ENCODE results near the gene DYNLRB1. TPM values are rescaled to one million over a fixed set of nuclear protein-coding genes. Genes with fewer than 3 reads are reported as not detected.
A peak's percentile ranks its signal among the peaks of the same experiment; 100 is the strongest.

The DYNLRB1 gene
- total RNA-seq, 1 experiment from 2014 or later, result 223 TPM

- DNase-seq (ENCODE audit: low read depth, low spot score), result no peak
- in situ Hi-C loops (cut with HindIII; ENCODE audit: low pct_unique_long_range_greater_than_20kb, low sequenced_read_pairs), result no loop called here
Measured at GRCh38 chr20:34542439-34542838, 26.2 kb downstream of the DYNLRB1 start.

DNA sequence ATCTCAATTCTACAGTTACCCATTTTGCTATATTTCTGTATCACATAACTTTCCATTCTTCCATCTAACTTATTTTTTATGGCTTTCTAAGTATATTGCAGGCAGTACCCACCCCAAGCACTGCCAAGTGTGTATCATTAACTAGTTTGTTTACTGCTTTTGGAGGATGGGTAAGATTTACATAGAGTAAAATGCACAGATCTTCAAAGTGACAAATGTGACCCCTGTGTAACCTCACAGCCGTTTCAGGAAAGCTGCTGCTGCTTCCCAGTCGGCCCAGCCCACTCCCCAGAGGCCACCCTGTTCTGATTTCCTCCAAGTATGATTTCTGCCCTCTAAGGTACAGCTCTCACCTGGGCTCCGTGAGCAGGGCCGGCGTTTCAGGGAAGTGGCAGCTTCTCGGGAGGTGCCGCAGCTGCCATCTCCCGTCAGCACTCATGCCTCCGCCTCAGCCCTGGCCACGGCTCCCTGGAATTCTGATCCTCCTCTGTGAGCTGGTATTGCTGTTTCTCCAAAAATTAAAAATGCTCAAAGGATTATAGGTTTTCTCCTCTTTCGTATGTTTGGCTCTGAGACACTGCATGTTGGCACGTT, 27.3 kb downstream of the DYNLRB1 start:
- in situ Hi-C loops (cut with HindIII; ENCODE audit: low pct_unique_long_range_greater_than_20kb, low sequenced_read_pairs), result no loop called here
- DNase-seq (ENCODE audit: low read depth, low spot score), result no peak

DNA sequence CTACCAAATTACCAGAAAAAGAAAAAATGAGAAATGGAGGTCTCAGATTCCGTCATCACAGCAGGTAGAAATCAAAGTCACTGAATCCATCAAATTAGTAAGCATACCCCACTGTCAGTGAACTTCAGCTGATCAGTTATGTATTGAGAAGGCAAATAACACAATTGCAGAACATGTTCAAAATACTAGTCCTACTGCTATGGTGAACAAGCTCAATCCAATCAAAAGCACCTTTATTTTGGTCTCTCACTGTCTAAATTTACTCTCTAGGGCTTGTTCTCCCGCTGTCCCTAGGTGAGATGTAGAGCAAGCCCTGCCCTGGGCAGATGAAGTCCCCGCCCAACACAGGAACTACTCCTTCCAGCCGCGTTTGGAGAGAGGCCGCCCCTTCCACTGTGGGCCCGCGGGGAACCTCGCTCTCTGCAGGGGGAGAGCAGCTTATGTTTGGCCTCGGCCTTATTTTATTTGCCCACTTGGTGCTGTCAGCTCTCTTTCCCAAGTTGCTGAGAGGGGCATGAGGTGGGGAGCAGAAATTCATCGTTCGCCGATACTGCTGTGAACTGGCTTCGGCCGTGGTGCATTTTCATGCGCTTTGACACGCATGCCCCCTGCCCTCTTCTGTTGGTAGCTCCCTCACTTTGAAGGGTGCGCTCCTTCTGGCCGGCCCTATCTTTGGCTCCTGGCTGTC, 28.0 kb downstream of the DYNLRB1 start:
- no peak for DNase-seq (ENCODE audit: low read depth, low spot score)
- in situ Hi-C loops (cut with HindIII; ENCODE audit: low pct_unique_long_range_greater_than_20kb, low sequenced_read_pairs), result no loop called here

DNA sequence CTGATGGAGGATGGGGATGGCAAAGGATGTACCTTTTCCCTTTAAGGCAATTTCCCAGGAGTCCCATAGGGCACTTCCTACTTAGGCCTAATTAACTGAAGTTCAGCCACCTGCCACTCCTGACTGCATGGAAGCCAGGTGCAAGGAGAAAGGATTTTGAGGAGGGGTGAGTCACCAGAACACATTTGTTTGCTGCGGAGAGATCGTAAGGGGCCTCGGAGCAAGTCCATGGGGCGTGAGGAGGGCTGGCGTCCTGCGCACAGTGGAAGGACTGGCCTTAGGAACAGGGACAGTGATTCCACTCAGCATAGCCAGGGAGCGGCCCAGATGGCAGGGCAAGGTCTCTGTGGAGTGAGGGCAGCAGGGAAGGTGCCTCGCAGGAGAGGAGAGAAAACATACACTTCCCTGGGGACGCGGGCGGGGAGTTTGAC, 30.5 kb downstream of the DYNLRB1 start:
- in situ Hi-C loops (cut with HindIII; ENCODE audit: low pct_unique_long_range_greater_than_20kb, low sequenced_read_pairs), result no loop called here
- DNase-seq (ENCODE audit: low read depth, low spot score), result no peak

GRCh38 chr20:34547844-34548613, 31.8 kb downstream of the DYNLRB1 start:
- in situ Hi-C loops (cut with HindIII; ENCODE audit: low pct_unique_long_range_greater_than_20kb, low sequenced_read_pairs), result no loop called here

GRCh38 chr20:34549291-34549928, 33.2 kb downstream of the DYNLRB1 start:
- peak; percentile 42 for DNase-seq (ENCODE audit: low read depth, low spot score)
- in situ Hi-C loops (cut with HindIII; ENCODE audit: low pct_unique_long_range_greater_than_20kb, low sequenced_read_pairs), result no loop called here

More at GRCh38 chr20:34547844-34548613, 31.8 kb downstream of the DYNLRB1 start:
- DNase-seq (ENCODE audit: low read depth, low spot score), result no peak

DNA sequence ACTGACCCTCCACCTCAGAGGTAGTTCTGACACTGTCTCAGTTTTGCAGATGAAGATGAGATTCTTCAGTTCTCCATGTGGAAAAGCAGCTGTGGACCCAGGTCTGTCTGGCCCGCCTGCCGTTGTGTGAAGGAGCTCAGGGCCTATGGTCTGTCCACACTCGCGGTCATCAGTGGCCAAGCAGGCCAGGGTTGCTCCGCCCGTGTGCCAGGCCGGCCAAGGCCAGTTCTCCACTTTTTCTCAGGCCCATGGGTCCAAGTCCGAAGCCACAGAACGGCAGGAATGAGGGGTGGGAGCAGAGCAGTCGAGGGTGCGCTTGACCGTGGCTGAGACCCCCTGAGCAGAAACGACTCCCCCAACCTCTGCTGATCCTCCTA, 33.7 kb downstream of the DYNLRB1 start:
- DNase-seq (ENCODE audit: low read depth, low spot score), result no peak
- in situ Hi-C loops (cut with HindIII; ENCODE audit: low pct_unique_long_range_greater_than_20kb, low sequenced_read_pairs), result no loop called here

- in situ Hi-C loops (cut with HindIII; ENCODE audit: low pct_unique_long_range_greater_than_20kb, low sequenced_read_pairs), result no loop called here
- no peak for DNase-seq (ENCODE audit: low read depth, low spot score)
Measured at GRCh38 chr20:34552569-34552968, 36.3 kb downstream of the DYNLRB1 start.

GRCh38 chr20:34553366-34553867, 37.2 kb downstream of the DYNLRB1 start:
- no peak for DNase-seq (ENCODE audit: low read depth, low spot score)
- in situ Hi-C loops (cut with HindIII; ENCODE audit: low pct_unique_long_range_greater_than_20kb, low sequenced_read_pairs), result no loop called here

DNA sequence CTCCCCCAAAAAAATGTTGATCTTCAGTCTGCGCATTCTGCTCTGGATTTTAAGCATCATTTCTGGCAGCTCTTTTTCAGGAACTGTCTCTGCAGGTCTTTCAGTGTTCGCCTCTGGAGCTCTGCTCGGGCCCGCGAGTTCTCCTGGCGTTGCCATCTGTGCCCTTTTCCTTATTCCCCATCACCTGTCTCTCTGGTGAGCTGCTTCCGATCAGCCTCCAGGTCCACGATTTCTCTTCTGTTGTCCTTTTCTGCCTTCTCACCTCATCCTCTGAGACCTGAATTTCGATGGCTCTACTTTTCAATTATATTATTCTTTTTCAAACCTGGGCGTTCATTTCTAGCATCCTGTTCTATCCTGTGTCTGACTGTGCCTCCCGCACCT, 41.7 kb downstream of the DYNLRB1 start:
- in situ Hi-C loops (cut with HindIII; ENCODE audit: low pct_unique_long_range_greater_than_20kb, low sequenced_read_pairs), result no loop called here
- no peak for DNase-seq (ENCODE audit: low read depth, low spot score)

DNA sequence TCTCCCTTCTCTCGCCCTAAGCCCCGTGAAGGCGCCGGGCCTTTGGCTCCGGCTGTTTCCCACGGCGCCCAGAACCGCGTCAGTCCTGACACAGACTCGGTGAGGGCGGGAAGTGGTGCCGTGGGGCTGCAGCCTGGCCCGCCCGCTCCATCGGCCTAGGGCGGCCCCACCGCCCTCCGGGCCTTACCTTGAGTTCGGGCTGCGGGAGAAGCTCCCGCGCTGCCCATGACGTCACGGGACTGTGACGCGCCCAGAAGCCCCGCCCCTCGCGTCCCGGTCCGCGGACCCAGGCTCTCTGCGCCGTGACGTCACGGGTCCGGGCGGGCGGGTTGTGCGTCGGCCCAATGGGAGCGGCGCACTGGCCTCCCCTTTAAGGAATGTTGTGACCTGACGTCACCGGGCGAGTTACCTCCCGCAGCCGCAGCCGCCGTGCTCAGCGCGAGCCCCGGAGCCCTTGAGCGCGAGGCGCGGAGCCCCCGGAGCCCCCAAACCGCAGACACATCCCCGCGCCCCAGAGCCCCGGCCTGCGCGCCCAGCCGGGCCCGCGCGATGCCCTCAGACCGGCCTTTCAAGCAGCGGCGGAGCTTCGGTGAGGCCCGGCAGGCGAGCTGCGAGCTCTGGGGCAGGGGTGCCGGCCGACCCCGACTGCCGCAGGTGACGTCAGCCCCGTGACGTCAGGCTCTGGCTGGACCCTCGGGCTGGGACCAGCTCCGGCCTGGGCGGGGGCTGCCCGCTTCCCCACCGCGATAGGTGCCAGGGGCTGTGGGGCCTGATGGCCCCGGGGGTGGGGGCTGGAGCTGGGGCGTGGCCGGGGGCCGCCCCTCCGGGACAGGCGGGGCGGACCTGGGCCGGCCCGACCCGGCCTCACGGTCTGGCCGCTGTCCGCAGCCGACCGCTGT, 42.3 kb downstream of the DYNLRB1 start, which contains the start of gene MAP1LC3A:
MAP1LC3A (plus strand) TSS at position 399 of the 899 bp plus-strand sequence; CDS start at position 550, 151 bp downstream.
- no peak for DNase-seq (ENCODE audit: low read depth, low spot score)

DNA sequence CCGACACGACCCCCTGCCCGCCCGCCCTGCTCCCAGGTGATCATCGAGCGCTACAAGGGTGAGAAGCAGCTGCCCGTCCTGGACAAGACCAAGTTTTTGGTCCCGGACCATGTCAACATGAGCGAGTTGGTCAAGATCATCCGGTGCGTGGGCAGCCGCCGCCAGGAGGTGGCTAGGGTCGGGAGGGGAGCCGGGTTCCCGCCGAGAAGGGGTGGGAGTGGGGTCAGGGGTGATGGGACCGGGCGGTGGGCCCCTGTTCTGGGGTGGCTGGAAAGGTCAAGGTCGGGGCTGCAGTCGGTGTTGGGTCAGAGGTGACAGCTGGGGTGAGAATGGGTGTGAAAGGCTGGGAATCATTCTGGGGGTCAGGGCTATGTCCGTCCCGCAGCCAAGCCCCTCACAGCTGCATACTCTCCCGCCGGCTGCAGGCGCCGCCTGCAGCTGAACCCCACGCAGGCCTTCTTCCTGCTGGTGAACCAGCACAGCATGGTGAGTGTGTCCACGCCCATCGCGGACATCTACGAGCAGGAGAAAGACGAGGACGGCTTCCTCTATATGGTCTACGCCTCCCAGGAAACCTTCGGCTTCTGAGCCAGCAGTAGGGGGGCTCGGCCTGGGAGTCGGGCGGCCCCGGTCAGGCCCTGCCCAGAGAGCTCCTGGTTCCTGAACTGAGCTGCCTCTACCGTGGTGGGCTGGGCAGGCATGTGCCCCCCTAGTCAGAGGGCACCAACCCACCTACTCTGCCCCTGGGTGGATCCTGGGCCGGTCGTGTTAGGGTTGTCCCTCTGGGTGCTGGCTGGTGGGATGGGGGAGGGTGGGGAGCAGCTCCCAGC, 43.3 kb downstream of the DYNLRB1 start:
- in situ Hi-C loops (cut with HindIII; ENCODE audit: low pct_unique_long_range_greater_than_20kb, low sequenced_read_pairs), result no loop called here

More for the DNA sequence above, 42.3 kb downstream of the DYNLRB1 start, which contains the start of gene MAP1LC3A:
- in situ Hi-C loops (cut with HindIII; ENCODE audit: low pct_unique_long_range_greater_than_20kb, low sequenced_read_pairs), result no loop called here

DNA sequence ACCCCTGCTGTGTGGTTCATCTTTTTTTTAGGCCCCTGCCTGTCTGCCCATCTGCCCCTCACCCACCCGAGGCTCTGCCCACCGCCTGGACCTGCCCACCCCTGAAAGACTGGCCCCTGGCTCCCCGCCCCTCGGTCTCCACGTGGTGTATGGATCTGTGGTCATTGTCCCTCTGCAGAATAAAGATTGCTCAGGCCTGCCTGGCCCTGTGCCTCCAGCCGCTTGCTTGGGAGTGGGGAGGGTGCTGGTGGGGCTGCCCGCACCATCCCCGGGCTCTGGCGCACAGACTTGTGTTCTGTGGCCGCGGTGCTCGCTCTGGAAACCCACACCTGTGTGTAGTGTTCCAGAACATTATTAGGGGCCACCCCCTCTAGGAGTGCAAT, 43.9 kb downstream of the DYNLRB1 start:
- in situ Hi-C loops (cut with HindIII; ENCODE audit: low pct_unique_long_range_greater_than_20kb, low sequenced_read_pairs), result no loop called here
- no peak for DNase-seq (ENCODE audit: low read depth, low spot score)

More for the DNA sequence above, 43.3 kb downstream of the DYNLRB1 start:
- no peak for DNase-seq (ENCODE audit: low read depth, low spot score)

- in situ Hi-C loops (cut with HindIII; ENCODE audit: low pct_unique_long_range_greater_than_20kb, low sequenced_read_pairs), result no loop called here
- DNase-seq (ENCODE audit: low read depth, low spot score), result no peak
Measured at GRCh38 chr20:34560614-34561013, 44.4 kb downstream of the DYNLRB1 start.

- in situ Hi-C loops (cut with HindIII; ENCODE audit: low pct_unique_long_range_greater_than_20kb, low sequenced_read_pairs), result no loop called here
Measured at GRCh38 chr20:34561661-34562060, 45.4 kb downstream of the DYNLRB1 start.

DNA sequence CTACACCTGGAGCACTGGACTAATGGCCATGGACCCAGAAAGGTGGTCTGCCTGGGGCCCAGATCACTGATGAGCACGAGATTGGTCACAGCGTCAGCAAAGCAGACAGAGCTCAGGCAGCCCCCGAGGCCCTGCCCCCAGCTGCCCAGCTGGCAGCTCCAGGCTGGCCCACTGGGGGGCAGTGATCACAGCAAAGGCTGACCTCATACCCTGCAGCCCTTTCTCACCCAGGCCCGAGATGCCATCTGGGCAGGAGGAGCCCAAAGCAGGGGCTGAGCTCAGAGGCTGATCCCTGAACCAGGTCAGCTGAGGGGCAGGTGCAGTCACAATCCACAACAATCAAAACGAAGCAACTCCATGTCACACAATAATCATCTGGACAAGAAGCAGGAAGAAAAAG, 46.4 kb downstream of the DYNLRB1 start:
- in situ Hi-C loops (cut with HindIII; ENCODE audit: low pct_unique_long_range_greater_than_20kb, low sequenced_read_pairs), result no loop called here
- peak; percentile 63 for DNase-seq (ENCODE audit: low read depth, low spot score)

More at GRCh38 chr20:34561661-34562060, 45.4 kb downstream of the DYNLRB1 start:
- no peak for DNase-seq (ENCODE audit: low read depth, low spot score)
